Fibroblast of skin of abdomen (primary cell): Measurements from ENCODE around the gene ACAP3.

Experiments used
- DNase-seq: peaks from one replicate; pipeline ENCODE4 v3.0.0-alpha.2; 2013

ACAP3 gene

GRCh38 chr1:1242461-1243265, 65.1 kb downstream of the ACAP3 start:
- no peak for DNase-seq
